ENCODE data around the gene SORCS2. TPM values are rescaled to one million over a fixed set of nuclear protein-coding genes. Genes with fewer than 3 reads are reported as not detected.

The SORCS2 gene
- total and polyA plus RNA-seq, 2 of the 13 experiments (the other 11 are each of a cell fraction or from before 2014, with no cell fraction given) = 0.82 to 1.0 TPM

DNA sequence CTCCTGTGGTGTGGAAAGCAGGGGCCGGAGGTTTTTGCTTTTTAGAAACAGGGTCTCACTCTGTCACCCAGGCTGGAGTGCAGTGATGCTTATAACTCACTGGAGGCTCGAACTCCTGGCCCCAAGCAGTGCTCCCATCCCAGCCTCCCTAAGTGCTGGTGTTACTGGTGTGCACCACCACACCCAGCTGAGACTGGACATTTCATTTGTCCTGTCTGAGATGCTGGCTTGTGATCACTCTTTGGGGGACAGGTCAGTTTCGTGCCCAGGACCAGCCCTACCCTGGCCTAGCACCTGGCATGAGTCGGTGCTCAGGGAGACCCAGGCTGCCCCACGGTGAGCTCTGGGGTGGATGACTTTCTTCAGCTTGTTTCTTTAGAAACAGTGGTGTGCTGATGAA lies 231.1 kb downstream of the SORCS2 start (continued):
- no peak for TF ChIP-seq ZFP36L1 (CRISPR knock-in tag; IDR thresholded peaks at IDR 0.05)

DNA sequence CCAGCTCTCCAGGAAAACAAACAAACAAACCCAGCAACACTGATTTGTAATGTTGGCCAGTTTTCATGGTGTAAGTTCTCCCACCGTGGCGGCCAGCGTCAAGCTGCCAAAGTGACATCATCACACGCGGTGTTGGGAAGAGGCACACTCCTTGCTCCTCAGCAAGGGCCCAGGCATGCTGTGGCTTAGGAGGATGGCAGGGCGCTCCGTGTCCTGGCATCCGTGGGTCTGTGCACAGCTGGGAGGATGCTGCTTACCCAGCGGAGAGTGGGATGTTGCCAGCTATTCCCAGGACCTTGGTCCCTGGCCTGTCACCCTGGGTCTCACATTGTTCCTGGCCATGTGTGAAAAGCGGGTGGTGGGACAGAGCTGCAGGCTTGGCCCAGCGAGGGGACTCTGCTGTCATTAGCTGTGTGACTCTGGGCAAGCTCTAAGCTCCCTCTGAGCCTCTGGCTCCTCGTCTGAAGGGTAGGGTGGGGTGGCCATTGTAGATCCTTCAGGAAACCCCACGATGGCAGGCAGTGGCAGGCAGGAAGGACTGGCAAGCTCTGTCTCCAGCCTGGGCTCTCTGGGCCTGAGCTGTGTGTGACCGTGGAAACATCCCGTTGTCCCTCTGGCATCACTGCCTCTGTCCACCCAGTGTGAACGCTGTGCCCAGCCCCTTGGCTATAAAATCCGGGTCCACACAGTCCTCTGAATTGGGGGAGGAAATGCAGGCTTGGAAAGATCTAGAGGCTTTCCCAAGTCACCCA lies 231.6 kb downstream of the SORCS2 start:
- Histone ChIP-seq H3K9me3 (ENCODE audit: low read length) (no peaks in the 10 kb centered on the region), H3K36me3 (replicated peaks in 1 of 2; ENCODE audit: control insufficient read depth in 1 of 2, insufficient read depth in 2 of 2, low read length in 2 of 2) (no peaks in the 10 kb centered on the region), H3K4me2 (ENCODE audit: low read depth, low read length) (no peak overlapping the region), H3K27ac (ENCODE audit: extremely low read length, insufficient read depth, low read length) (no peak overlapping the region), H4K20me1 (ENCODE audit: insufficient read depth, low read length) (no peaks in the 10 kb centered on the region), H2AFZ (ENCODE audit: low read length) (no peak overlapping the region), H3K9ac (ENCODE audit: insufficient read depth, low read depth, low read length) (no peak overlapping the region), H3K4me3 (replicated peaks in 1 of 3; ENCODE audit: insufficient read depth in 1 of 3, low read depth in 2 of 3, low read length in 3 of 3) (no peak overlapping the region), H3K27me3 (ENCODE audit: control insufficient read depth in 1 of 2, insufficient read depth in 2 of 2, low read length in 2 of 2) (peaks cover 12 to 37% of the 10 kb centered on the region in 2 experiments; a peak in 4 of 5 replicates), H3K79me2 (ENCODE audit: insufficient read depth, low read length) (no peaks in the 10 kb centered on the region), H3K4me1 (ENCODE audit: insufficient read depth, low read length) (peaks cover 9% of the 10 kb centered on the region)
- TF ChIP-seq, protein P1, sequence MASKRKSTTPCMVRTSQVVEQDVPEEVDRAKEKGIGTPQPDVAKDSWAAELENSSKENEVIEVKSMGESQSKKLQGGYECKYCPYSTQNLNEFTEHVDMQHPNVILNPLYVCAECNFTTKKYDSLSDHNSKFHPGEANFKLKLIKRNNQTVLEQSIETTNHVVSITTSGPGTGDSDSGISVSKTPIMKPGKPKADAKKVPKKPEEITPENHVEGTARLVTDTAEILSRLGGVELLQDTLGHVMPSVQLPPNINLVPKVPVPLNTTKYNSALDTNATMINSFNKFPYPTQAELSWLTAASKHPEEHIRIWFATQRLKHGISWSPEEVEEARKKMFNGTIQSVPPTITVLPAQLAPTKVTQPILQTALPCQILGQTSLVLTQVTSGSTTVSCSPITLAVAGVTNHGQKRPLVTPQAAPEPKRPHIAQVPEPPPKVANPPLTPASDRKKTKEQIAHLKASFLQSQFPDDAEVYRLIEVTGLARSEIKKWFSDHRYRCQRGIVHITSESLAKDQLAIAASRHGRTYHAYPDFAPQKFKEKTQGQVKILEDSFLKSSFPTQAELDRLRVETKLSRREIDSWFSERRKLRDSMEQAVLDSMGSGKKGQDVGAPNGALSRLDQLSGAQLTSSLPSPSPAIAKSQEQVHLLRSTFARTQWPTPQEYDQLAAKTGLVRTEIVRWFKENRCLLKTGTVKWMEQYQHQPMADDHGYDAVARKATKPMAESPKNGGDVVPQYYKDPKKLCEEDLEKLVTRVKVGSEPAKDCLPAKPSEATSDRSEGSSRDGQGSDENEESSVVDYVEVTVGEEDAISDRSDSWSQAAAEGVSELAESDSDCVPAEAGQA (IDR thresholded peaks at IDR 0.05; ENCODE audit: low read depth) = no peak
- TF ChIP-seq, protein P1 (CRISPR knock-in tag; IDR thresholded peaks at IDR 0.05; ENCODE audit: borderline replicate concordance) = no peak
- WGBS (ENCODE audit: low lambda C conversion rate) = 50% methylated on average over 9 of the region's 17 CpGs
- CTCF ChIA-PET (ENCODE audit: low intra/inter-chr PET ratio, low total read pairs) = no interaction called here
- no peak for FAIRE-seq
- no TSS peak for BruUV-seq (replicated peaks)
- ATAC-seq = no peak
- in situ Hi-C loops (cut with HindIII; ENCODE audit: extremely low pct_ligation_motif_present, low pct_unique_long_range_greater_than_20kb) (no loop called here), intact Hi-C loops (cut with micrococcal nuclease; ENCODE audit: unreplicated experiment) (no loop called here)
- POLR2A ChIA-PET = no interaction called here
- DNase-seq (ENCODE audit: low spot score) = no peak
